Activated naive CD8-positive, alpha-beta T cell treated with anti-CD3 and anti-CD28 coated beads for 36 hours (primary cell): ENCODE measurements around the gene CBX6. TPM values are rescaled to one million over a fixed set of nuclear protein-coding genes. Genes with fewer than 3 reads are reported as not detected.

Experiments used
- DNase-seq: peaks from one replicate; pipeline ENCODE4 v3.0.0; 2021
- H3K27ac Mint-ChIP-seq: one replicate; pipeline ENCODE4 v1.8.0; 2022; ENCODE audit warnings: mild to moderate bottlenecking, moderate library complexity, mixed read lengths
- H3K27me3 Mint-ChIP-seq: one replicate; pipeline ENCODE4 v1.8.0; 2022; ENCODE audit warnings: mild to moderate bottlenecking, mixed read lengths
- H3K36me3 Mint-ChIP-seq: one replicate; pipeline ENCODE4 v1.8.0; 2021; ENCODE audit warnings: mild to moderate bottlenecking, mixed read lengths
- H3K4me1 Mint-ChIP-seq: one replicate; pipeline ENCODE4 v1.8.0; 2021; ENCODE audit warnings: mixed read lengths
- H3K4me3 Mint-ChIP-seq: one replicate; pipeline ENCODE4 v1.8.0; 2022; ENCODE audit warnings: mild to moderate bottlenecking, moderate library complexity, mixed read lengths
- H3K9me3 Mint-ChIP-seq: one replicate; pipeline ENCODE4 v1.8.0; 2022; ENCODE audit warnings: mixed read lengths
- total RNA-seq, 2 experiments: library from RNA; stranded (reverse); gene quantifications; one replicate each; pipeline ENCODE4 v1.2.3, GENCODE V29; 2021

CBX6 gene
- total RNA-seq, 2 experiments from 2014 or later = 141 TPM

- Mint-ChIP-seq H3K9me3 (no peaks in the 10 kb centered on the region), H3K4me3 (no peak overlapping the region), H3K27me3 (no peaks in the 10 kb centered on the region), H3K27ac (no peak overlapping the region), H3K4me1 (no peaks in the 10 kb centered on the region), H3K36me3 (no peaks in the 10 kb centered on the region)
- no peak for DNase-seq
Measured at GRCh38 chr22:38829485-38829884, 42.5 kb downstream of the CBX6 start.

GRCh38 chr22:38828616-38829205 lies 43.3 kb downstream of the CBX6 start:
- no peak overlapping the region for H3K4me3 Mint-ChIP-seq

GRCh38 chr22:38828191-38828590 lies 43.8 kb downstream of the CBX6 start:
- no peaks in the 10 kb centered on the region for H3K9me3 Mint-ChIP-seq
- no peak overlapping the region for H3K27ac Mint-ChIP-seq
- H3K4me3 Mint-ChIP-seq = no peak overlapping the region
- DNase-seq = no peak
- H3K4me1 Mint-ChIP-seq = no peaks in the 10 kb centered on the region
- H3K27me3 Mint-ChIP-seq = no peaks in the 10 kb centered on the region
- H3K36me3 Mint-ChIP-seq = no peaks in the 10 kb centered on the region

More at GRCh38 chr22:38828616-38829205, 43.3 kb downstream of the CBX6 start:
- Mint-ChIP-seq H3K4me1 (no peaks in the 10 kb centered on the region), H3K36me3 (no peaks in the 10 kb centered on the region), H3K27me3 (no peaks in the 10 kb centered on the region), H3K9me3 (no peaks in the 10 kb centered on the region), H3K27ac (no peak overlapping the region)
- no peak for DNase-seq

GRCh38 chr22:38827510-38827909 lies 44.5 kb downstream of the CBX6 start:
- Mint-ChIP-seq H3K27me3 (no peaks in the 10 kb centered on the region), H3K4me3 (no peak overlapping the region), H3K27ac (no peak overlapping the region), H3K4me1 (no peaks in the 10 kb centered on the region), H3K36me3 (no peaks in the 10 kb centered on the region), H3K9me3 (no peaks in the 10 kb centered on the region)
- no peak for DNase-seq

- no peaks in the 10 kb centered on the region for H3K36me3 Mint-ChIP-seq
- no peak overlapping the region for H3K27ac Mint-ChIP-seq
- H3K27me3 Mint-ChIP-seq = no peaks in the 10 kb centered on the region
- no peaks in the 10 kb centered on the region for H3K4me1 Mint-ChIP-seq
- no peaks in the 10 kb centered on the region for H3K9me3 Mint-ChIP-seq
- no peak overlapping the region for H3K4me3 Mint-ChIP-seq
- DNase-seq = no peak
Measured at GRCh38 chr22:38826801-38827200, 45.2 kb downstream of the CBX6 start.

- no peak overlapping the region for H3K4me3 Mint-ChIP-seq
- H3K27me3 Mint-ChIP-seq = no peaks in the 10 kb centered on the region
Measured at GRCh38 chr22:38826386-38826785, 45.6 kb downstream of the CBX6 start.

GRCh38 chr22:38824585-38824984 lies 47.4 kb downstream of the CBX6 start:
- H3K4me1 Mint-ChIP-seq = no peaks in the 10 kb centered on the region
- peak; percentile 34 for DNase-seq
- no peak overlapping the region for H3K4me3 Mint-ChIP-seq

More at GRCh38 chr22:38826386-38826785, 45.6 kb downstream of the CBX6 start:
- H3K27ac Mint-ChIP-seq = no peak overlapping the region
- no peaks in the 10 kb centered on the region for H3K36me3 Mint-ChIP-seq
- no peaks in the 10 kb centered on the region for H3K9me3 Mint-ChIP-seq
- H3K4me1 Mint-ChIP-seq = no peaks in the 10 kb centered on the region
- DNase-seq = no peak

GRCh38 chr22:38823637-38824036 lies 48.4 kb downstream of the CBX6 start:
- DNase-seq = no peak
- no peaks in the 10 kb centered on the region for H3K9me3 Mint-ChIP-seq
- no peak overlapping the region for H3K4me3 Mint-ChIP-seq
- H3K36me3 Mint-ChIP-seq = no peaks in the 10 kb centered on the region
- H3K27me3 Mint-ChIP-seq = no peaks in the 10 kb centered on the region
- no peaks in the 10 kb centered on the region for H3K4me1 Mint-ChIP-seq
- no peak overlapping the region for H3K27ac Mint-ChIP-seq

More at GRCh38 chr22:38824585-38824984, 47.4 kb downstream of the CBX6 start:
- Mint-ChIP-seq H3K27ac (no peak overlapping the region), H3K27me3 (no peaks in the 10 kb centered on the region), H3K9me3 (no peaks in the 10 kb centered on the region), H3K36me3 (no peaks in the 10 kb centered on the region)

- no peak overlapping the region for H3K27ac Mint-ChIP-seq
- no peak for DNase-seq
Measured at GRCh38 chr22:38823076-38823475, 48.9 kb downstream of the CBX6 start.

DNA sequence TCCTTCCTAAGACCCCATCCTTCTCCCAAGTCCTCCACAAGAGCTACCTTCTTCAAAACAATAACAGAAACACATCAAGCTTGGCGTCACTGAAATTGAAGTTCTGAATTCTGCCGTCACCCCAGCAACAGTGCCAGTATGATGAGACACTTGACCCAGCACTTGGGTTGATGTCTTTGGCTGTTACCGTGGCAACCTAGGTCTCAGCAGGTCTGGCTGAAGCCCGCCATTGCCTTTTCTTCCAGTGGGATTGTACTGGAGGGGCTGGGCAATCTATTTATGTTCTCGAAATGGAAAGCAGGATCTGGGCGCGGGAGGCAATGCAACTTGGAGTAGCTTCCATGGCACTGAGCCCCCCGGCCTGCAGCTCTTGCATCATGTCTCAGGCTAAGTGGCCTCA lies 52.0 kb downstream of the CBX6 start:
- DNase-seq = no peak
- Mint-ChIP-seq H3K4me3 (no peak overlapping the region), H3K27ac (no peak overlapping the region), H3K36me3 (no peaks in the 10 kb centered on the region), H3K27me3 (no peaks in the 10 kb centered on the region), H3K4me1 (no peaks in the 10 kb centered on the region), H3K9me3 (no peaks in the 10 kb centered on the region)

More at GRCh38 chr22:38823076-38823475, 48.9 kb downstream of the CBX6 start:
- Mint-ChIP-seq H3K4me1 (no peaks in the 10 kb centered on the region), H3K27me3 (no peaks in the 10 kb centered on the region), H3K9me3 (no peaks in the 10 kb centered on the region), H3K36me3 (no peaks in the 10 kb centered on the region), H3K4me3 (no peak overlapping the region)

DNA sequence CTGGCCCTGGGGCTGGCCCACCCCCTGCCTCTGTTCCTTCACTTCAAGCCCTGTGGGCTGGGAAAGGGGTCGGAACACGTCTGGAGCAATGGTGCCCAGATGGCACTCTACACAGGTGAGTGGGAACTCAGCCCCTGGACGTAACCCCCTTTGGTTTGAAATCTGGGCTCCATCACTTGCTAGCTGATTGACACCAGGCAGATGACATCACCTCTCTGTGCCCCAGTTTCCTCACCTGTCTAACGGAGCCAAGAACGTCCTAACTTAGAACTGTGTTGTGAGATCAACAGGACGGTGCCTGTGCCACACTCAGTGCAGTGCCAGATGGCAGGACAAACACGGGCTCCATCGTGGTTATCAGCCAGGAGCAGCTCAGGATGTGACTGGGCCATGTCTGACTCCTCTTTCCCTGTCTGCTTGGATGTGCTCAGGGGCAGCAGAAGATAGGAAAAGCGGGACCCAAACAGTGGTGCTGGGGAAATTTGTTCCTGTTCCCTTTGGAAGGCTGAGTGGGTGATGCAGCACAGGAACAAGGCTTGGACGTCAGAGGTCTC lies 52.6 kb downstream of the CBX6 start:
- DNase-seq = no peak
- Mint-ChIP-seq H3K4me3 (no peak overlapping the region), H3K4me1 (no peaks in the 10 kb centered on the region), H3K36me3 (no peaks in the 10 kb centered on the region), H3K27ac (no peak overlapping the region), H3K9me3 (no peaks in the 10 kb centered on the region), H3K27me3 (no peaks in the 10 kb centered on the region)

DNA sequence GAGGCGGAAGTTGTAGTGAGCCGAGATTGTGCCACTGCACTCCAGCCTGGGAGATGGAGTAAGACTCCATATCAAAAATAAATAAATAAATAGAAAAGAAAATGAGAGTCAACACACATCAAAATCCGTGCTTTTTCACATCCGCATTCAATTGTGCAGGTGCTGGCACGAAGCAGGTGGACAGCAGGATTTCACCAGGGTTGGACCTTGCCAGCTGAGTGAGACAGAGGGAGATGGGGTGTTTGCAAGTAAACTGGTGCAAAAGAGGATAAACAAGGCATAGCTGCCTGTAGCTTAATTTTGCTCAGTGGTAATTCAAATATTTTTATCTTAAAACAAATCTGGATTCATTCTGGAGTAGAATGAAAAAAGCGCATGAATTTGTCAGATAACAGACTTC lies 54.8 kb downstream of the CBX6 start:
- DNase-seq = no peak
- Mint-ChIP-seq H3K27me3 (no peaks in the 10 kb centered on the region), H3K9me3 (no peaks in the 10 kb centered on the region), H3K27ac (no peak overlapping the region), H3K36me3 (no peaks in the 10 kb centered on the region), H3K4me3 (no peak overlapping the region), H3K4me1 (no peaks in the 10 kb centered on the region)

- Mint-ChIP-seq H3K4me3 (no peak overlapping the region), H3K27ac (no peak overlapping the region), H3K4me1 (no peaks in the 10 kb centered on the region), H3K9me3 (no peaks in the 10 kb centered on the region), H3K36me3 (no peaks in the 10 kb centered on the region), H3K27me3 (no peaks in the 10 kb centered on the region)
- no peak for DNase-seq
Measured at GRCh38 chr22:38815842-38816241, 56.2 kb downstream of the CBX6 start.
